ENCODE data around the gene PRKACB. TPM values are rescaled to one million over a fixed set of nuclear protein-coding genes. Genes with fewer than 3 reads are reported as not detected.
A peak's percentile ranks its signal among the peaks of the same experiment; 100 is the strongest.

Gene PRKACB
- total and polyA plus RNA-seq, 2 of the 8 experiments (the other 6 are each of a cell fraction or from before 2014, with no cell fraction given): 7.8 to 31.0 TPM

DNA sequence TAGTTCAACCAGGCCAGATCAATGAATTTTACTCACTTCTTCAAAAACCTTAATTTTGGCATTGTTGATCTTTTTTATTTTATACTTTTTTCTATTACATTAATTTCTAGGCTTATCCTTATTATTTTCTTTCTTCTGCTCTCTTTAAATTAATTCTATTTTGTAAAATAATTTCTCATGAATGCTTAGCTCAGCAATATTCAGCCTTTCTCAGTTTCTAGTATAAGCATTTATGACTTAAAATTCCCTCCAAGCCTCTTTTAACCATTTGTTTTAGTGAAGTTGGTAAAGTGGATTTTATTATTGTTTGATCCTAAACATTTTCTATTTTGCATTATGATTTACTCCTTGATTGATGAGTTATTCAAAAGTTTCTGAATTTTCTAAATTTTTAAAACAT is 136.8 kb downstream of the PRKACB start:
- Histone ChIP-seq H3K9me3 (ENCODE audit: insufficient read depth in 2 of 2, low read depth in 1 of 2, low read length in 1 of 2) (no peaks in the 10 kb centered on the region), H3K14ac (ENCODE audit: insufficient read length) (no peak overlapping the region), H4K20me1 (replicated peaks in 1 of 2; ENCODE audit: control insufficient read depth in 1 of 2, insufficient read depth in 2 of 2, low read length in 2 of 2) (no peaks in the 10 kb centered on the region), H2AK5ac (ENCODE audit: low read depth, low read length) (no peak overlapping the region), H4K8ac (ENCODE audit: extremely low read depth, insufficient read depth, low read length) (no peak overlapping the region), H3K27ac (ENCODE audit: low read depth, low read length) (no peak overlapping the region), H2AFZ (ENCODE audit: low read length) (no peak overlapping the region), H3K27me3 (replicated peaks in 1 of 4; ENCODE audit: control insufficient read depth in 3 of 4, extremely low read depth in 1 of 4, insufficient read depth in 3 of 4, low read length in 3 of 4) (no peaks in the 10 kb centered on the region), H3K4me2 (ENCODE audit: insufficient read depth in 1 of 2, low read depth in 2 of 2, low read length in 2 of 2) (no peak overlapping the region), H2BK120ac (replicated peaks; ENCODE audit: low read depth, low read length) (no peak overlapping the region), H4K91ac (replicated peaks; ENCODE audit: insufficient read length, low read length) (no peak overlapping the region), H3K23ac (ENCODE audit: insufficient read length) (no peak overlapping the region), H4K5ac (ENCODE audit: insufficient read length, low read depth, low read length) (no peak overlapping the region), H3K79me2 (ENCODE audit: control insufficient read depth in 1 of 2, insufficient read depth in 2 of 2, low read length in 2 of 2) (no peaks in the 10 kb centered on the region), H3K18ac (ENCODE audit: extremely low read depth, low read length) (no peak overlapping the region), H2BK12ac (ENCODE audit: low read depth, low read length) (no peak overlapping the region), H3K79me1 (ENCODE audit: low read depth, low read length) (no peaks in the 10 kb centered on the region), H3K4ac (replicated peaks; ENCODE audit: insufficient read length, low read depth, low read length) (no peak overlapping the region), H2BK15ac (ENCODE audit: low read length) (no peak overlapping the region), H3K4me3 (ENCODE audit: extremely low read depth in 1 of 4, insufficient read depth in 2 of 4, low read depth in 3 of 4, low read length in 4 of 4) (no peak overlapping the region), H3K56ac (replicated peaks; ENCODE audit: insufficient read length, low read depth, low read length) (no peak overlapping the region), H3K23me2 (ENCODE audit: low read depth, low read length) (no peaks in the 10 kb centered on the region), H3K4me1 (replicated peaks in 1 of 4; ENCODE audit: control insufficient read depth in 3 of 4, insufficient read depth in 4 of 4, low read length in 3 of 4) (no peaks in the 10 kb centered on the region), H2BK5ac (ENCODE audit: low read depth, low read length) (no peak overlapping the region), H2BK20ac (ENCODE audit: low read length) (no peak overlapping the region), H3K9ac (replicated peaks in 1 of 4; ENCODE audit: extremely low read depth in 1 of 4, low read depth in 3 of 4, low read length in 3 of 4) (no peak overlapping the region), H3K36me3 (ENCODE audit: control insufficient read depth in 2 of 4, insufficient read depth in 4 of 4, low read length in 3 of 4) (no peaks in the 10 kb centered on the region)
- TF ChIP-seq CREB1 (IDR thresholded peaks at IDR 0.05) (no peak), YY1 (IDR thresholded peaks at IDR 0.05; ENCODE audit: low read depth, low read length) (no peak), POU5F1 (IDR thresholded peaks at IDR 0.05; ENCODE audit: low read depth, low read length) (no peak), MAFK (IDR thresholded peaks at IDR 0.05; ENCODE audit: low read depth, low read length) (peak; percentile 78; the same call in 1 of the 2 replicates)
- ChIA-PET CTCF (ENCODE audit: partially characterized antibody) (no interaction called here), POLR2A (ENCODE audit: partially characterized antibody) (no interaction called here)
- DNase-seq (ENCODE audit: low read depth in 1 of 2, low spot score in 2 of 2) (no peak), FAIRE-seq (no peak)

Data from H1 (cell line).